ENCODE results near the gene EMX2.

DNA sequence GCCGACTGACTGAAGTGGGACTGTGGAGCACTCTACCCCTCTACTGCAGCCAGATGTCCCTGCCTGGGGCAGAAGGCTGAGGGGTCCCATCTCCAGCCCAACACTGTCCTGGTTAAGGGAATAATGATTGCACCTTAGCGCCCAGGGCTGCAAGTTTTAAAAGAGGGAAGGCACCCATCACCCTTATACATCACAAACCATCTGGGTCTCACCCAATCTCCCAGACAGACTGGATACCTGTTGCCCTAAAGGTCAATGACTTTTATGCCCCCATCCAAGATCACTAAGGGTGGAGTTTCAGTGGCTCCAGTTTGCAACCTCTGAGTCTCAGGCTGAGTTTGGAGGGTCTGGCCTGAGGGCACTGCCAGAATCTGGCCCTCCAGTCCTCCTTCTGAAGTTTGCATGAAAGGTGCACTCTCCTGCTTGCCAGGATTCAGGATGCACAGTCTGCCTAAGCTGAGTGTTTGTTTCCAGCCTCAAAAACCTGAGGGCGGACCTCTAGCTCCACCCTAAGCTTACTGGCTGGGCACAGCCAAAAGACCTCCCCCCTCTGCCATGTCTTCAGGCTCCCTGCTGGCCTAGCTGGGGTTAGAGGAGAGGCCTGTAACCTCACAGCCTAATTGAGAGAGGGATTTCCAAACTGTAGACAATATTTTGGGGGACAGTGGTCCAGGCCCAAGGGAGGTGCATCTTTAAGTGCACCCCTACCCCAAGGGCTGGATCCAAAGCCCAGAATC, 2.5 kb upstream of the EMX2 start:
- TF ChIP-seq CTCF (IDR thresholded peaks at IDR 0.05; ENCODE audit: poor library complexity): no peak
- no peak for TF ChIP-seq EZH2phosphoT487 (IDR thresholded peaks at IDR 0.05; ENCODE audit: low read depth, severe bottlenecking, unreplicated experiment)

All from hepatocyte (in vitro differentiated cells).